Measurements from ENCODE around the gene GSTM5. TPM values are rescaled to one million over a fixed set of nuclear protein-coding genes. Genes with fewer than 3 reads are reported as not detected.

Gene GSTM5
- total RNA-seq, 1 donor from 2014 or later, result not detected

GRCh38 chr1:109756848-109757521, 44.9 kb downstream of the GSTM5 start:
- Histone ChIP-seq H3K4me1 (ENCODE audit: insufficient read depth, low read length) (no peaks in the 10 kb centered on the region), H3K27me3 (ENCODE audit: insufficient read depth, low read length) (no peaks in the 10 kb centered on the region), H3K79me2 (ENCODE audit: insufficient read depth, low read length) (no peaks in the 10 kb centered on the region), H3K36me3 (ENCODE audit: insufficient read depth, low read length) (no peaks in the 10 kb centered on the region), H4K20me1 (ENCODE audit: insufficient read depth, low read length) (no peaks in the 10 kb centered on the region), H3K4me2 (ENCODE audit: low read length) (no peak overlapping the region), H3K9me3 (ENCODE audit: insufficient read depth, low read depth, low read length) (no peaks in the 10 kb centered on the region), H2AFZ (ENCODE audit: low read depth, low read length) (no peak overlapping the region), H3K9ac (ENCODE audit: low read length) (no peak overlapping the region), H3K27ac (ENCODE audit: low read depth, low read length) (no peak overlapping the region), H3K4me3 (ENCODE audit: insufficient read depth, low read depth, low read length) (no peak overlapping the region)
- Mint-ChIP-seq H3K27ac (ENCODE audit: unreplicated experiment) (no peak overlapping the region), H3K4me1 (ENCODE audit: low read depth, unreplicated experiment) (no peaks in the 10 kb centered on the region), H3K36me3 (ENCODE audit: low read depth, unreplicated experiment) (peaks cover 6% of the 10 kb centered on the region), H3K4me3 (ENCODE audit: unreplicated experiment) (no peak overlapping the region), H3K27me3 (ENCODE audit: low read depth, unreplicated experiment) (peaks cover 39% of the 10 kb centered on the region), H3K9me3 (ENCODE audit: unreplicated experiment) (peaks cover 2% of the 10 kb centered on the region)
- FAIRE-seq (no peak), DNase-seq (ENCODE audit: low read depth) (no peak)
- TF ChIP-seq CTCF (IDR thresholded peaks at IDR 0.05; ENCODE audit: insufficient read depth, low read depth, low read length), result no peak
- no peak for TF ChIP-seq EZH2 (IDR thresholded peaks at IDR 0.05; ENCODE audit: insufficient read depth, low read length)

- H2AFZ ChIP-seq (ENCODE audit: low read depth, low read length), result no peak overlapping the region
- Mint-ChIP-seq H3K27me3 (ENCODE audit: low read depth, unreplicated experiment) (peaks cover 39% of the 10 kb centered on the region), H3K4me1 (ENCODE audit: low read depth, unreplicated experiment) (peaks cover 2% of the 10 kb centered on the region), H3K27ac (ENCODE audit: unreplicated experiment) (no peak overlapping the region), H3K36me3 (ENCODE audit: low read depth, unreplicated experiment) (peaks cover 9% of the 10 kb centered on the region), H3K9me3 (ENCODE audit: unreplicated experiment) (peaks cover 2% of the 10 kb centered on the region), H3K4me3 (ENCODE audit: unreplicated experiment) (no peak overlapping the region)
- H3K9me3 ChIP-seq (ENCODE audit: insufficient read depth, low read depth, low read length), result no peaks in the 10 kb centered on the region
- H3K4me1 ChIP-seq (ENCODE audit: insufficient read depth, low read length), result peaks cover 5% of the 10 kb centered on the region
- no peaks in the 10 kb centered on the region for H3K36me3 ChIP-seq (ENCODE audit: insufficient read depth, low read length)
- FAIRE-seq (no peak), DNase-seq (ENCODE audit: low read depth) (no peak)
- H3K4me3 ChIP-seq (ENCODE audit: insufficient read depth, low read depth, low read length), result no peak overlapping the region
- no peaks in the 10 kb centered on the region for H3K79me2 ChIP-seq (ENCODE audit: insufficient read depth, low read length)
- H3K27ac ChIP-seq (ENCODE audit: low read depth, low read length), result no peak overlapping the region
- H3K27me3 ChIP-seq (ENCODE audit: insufficient read depth, low read length), result no peaks in the 10 kb centered on the region
- H4K20me1 ChIP-seq (ENCODE audit: insufficient read depth, low read length), result no peaks in the 10 kb centered on the region
- H3K9ac ChIP-seq (ENCODE audit: low read length), result no peak overlapping the region
- TF ChIP-seq CTCF (IDR thresholded peaks at IDR 0.05; ENCODE audit: insufficient read depth, low read depth, low read length) (no peak), EZH2 (IDR thresholded peaks at IDR 0.05; ENCODE audit: insufficient read depth, low read length) (no peak)
- no peak overlapping the region for H3K4me2 ChIP-seq (ENCODE audit: low read length)
These were observed 46.1 kb downstream of the GSTM5 start for GRCh38 chr1:109757936-109758786.
